ENCODE results near the gene SYT14.

GRCh38 chr1:209962856-209963255 is 24.8 kb downstream of the SYT14 start:
- TF ChIP-seq EZH2 (IDR thresholded peaks at IDR 0.05; ENCODE audit: insufficient read depth, poor library complexity, severe bottlenecking) (no peak), EZH2phosphoT487 (IDR thresholded peaks at IDR 0.05; ENCODE audit: insufficient read depth, low read depth) (no peak)

Measured in GM23248 (cell line).